H9 (cell line): ENCODE data around the gene KTN1. TPM values are rescaled to one million over a fixed set of nuclear protein-coding genes. Genes with fewer than 3 reads are reported as not detected.

Experiments
- DNase-seq: peaks from one replicate; pipeline ENCODE4 v3.0.0-alpha.2; 2017
- H2AFZ ChIP-seq: one replicate; pipeline ENCODE4 v1.6.1; 2013; ENCODE audit warnings: mild to moderate bottlenecking, low read length, control low read depth, moderate library complexity
- H2AK5ac ChIP-seq: 2 replicates; pipeline ENCODE4 v1.6.1; 2013; ENCODE audit warnings: low read length, control low read depth, mixed read lengths; ENCODE audit not compliant: insufficient read length
- H2BK120ac ChIP-seq: one replicate; pipeline ENCODE4 v1.6.1; 2013; ENCODE audit warnings: low read depth, mild to moderate bottlenecking, low read length, control low read depth, inconsistent platforms; ENCODE audit not compliant: poor library complexity, severe bottlenecking
- H2BK12ac ChIP-seq: 2 replicates; pipeline ENCODE4 v1.6.1; 2013; ENCODE audit warnings: low read length, control low read depth, mixed read lengths, low read depth; ENCODE audit not compliant: insufficient read length
- H2BK15ac ChIP-seq: 2 replicates; pipeline ENCODE4 v1.6.1; 2013; ENCODE audit warnings: low read depth, low read length, control low read depth
- H2BK20ac ChIP-seq: one replicate; pipeline ENCODE4 v1.6.1; 2013; ENCODE audit warnings: low read depth, mild to moderate bottlenecking, low read length, control low read depth, inconsistent platforms; ENCODE audit not compliant: poor library complexity, severe bottlenecking
- H2BK5ac ChIP-seq: 2 replicates; pipeline ENCODE4 v1.6.1; 2013; ENCODE audit warnings: low read length, control low read depth, mixed read lengths; ENCODE audit not compliant: insufficient read length
- H3K14ac ChIP-seq: 2 replicates; pipeline ENCODE4 v1.6.1; 2013; ENCODE audit warnings: low read length, control low read depth; ENCODE audit not compliant: insufficient read depth
- H3K18ac ChIP-seq: 2 replicates; pipeline ENCODE4 v1.6.1; 2013; ENCODE audit warnings: low read depth, mild to moderate bottlenecking, mixed read lengths, low read length, control low read depth; ENCODE audit not compliant: insufficient read length
- H3K23ac ChIP-seq: 2 replicates; pipeline ENCODE4 v1.6.1; 2013; ENCODE audit warnings: low read length, control low read depth, mixed read lengths, low read depth; ENCODE audit not compliant: insufficient read length
- H3K23me2 ChIP-seq: 2 replicates; pipeline ENCODE4 v1.6.1; 2013; ENCODE audit warnings: low read depth, mild to moderate bottlenecking, mixed read lengths, low read length, control low read depth; ENCODE audit not compliant: insufficient read length, poor library complexity, severe bottlenecking
- H3K27ac ChIP-seq: 2 replicates; pipeline ENCODE4 v1.5.1; 2013; ENCODE audit warnings: low read length, control low read depth, mixed read lengths, low read depth; ENCODE audit not compliant: insufficient read length
- H3K27me3 ChIP-seq: 2 replicates; pipeline ENCODE4 v1.6.1; 2013; ENCODE audit warnings: low read length, control low read depth, inconsistent platforms; ENCODE audit not compliant: insufficient read depth
- H3K4ac ChIP-seq: 2 replicates; pipeline ENCODE4 v1.6.1; 2013; ENCODE audit warnings: low read depth, mild to moderate bottlenecking, control low read depth, inconsistent platforms, low read length, moderate library complexity
- H3K4me1 ChIP-seq: 2 replicates; pipeline ENCODE4 v1.6.1; 2013; ENCODE audit warnings: low read length, control low read depth, inconsistent platforms; ENCODE audit not compliant: insufficient read depth
- H3K4me2 ChIP-seq: 2 replicates; pipeline ENCODE4 v1.6.1; 2013; ENCODE audit warnings: low read length, control low read depth, mixed read lengths; ENCODE audit not compliant: insufficient read length, insufficient read depth
- H3K56ac ChIP-seq: 2 replicates; pipeline ENCODE4 v1.6.1; 2013; ENCODE audit warnings: low read depth, mild to moderate bottlenecking, mixed read lengths, low read length, control low read depth; ENCODE audit not compliant: insufficient read length
- H3K79me1 ChIP-seq: 2 replicates; pipeline ENCODE4 v1.6.1; 2013; ENCODE audit warnings: low read depth, mild to moderate bottlenecking, moderate library complexity, low read length, control low read depth, inconsistent platforms; ENCODE audit not compliant: insufficient read depth, poor library complexity, severe bottlenecking
- H3K79me2 ChIP-seq: 2 replicates; pipeline ENCODE4 v1.6.1; 2013; ENCODE audit warnings: low read length, control low read depth, inconsistent platforms; ENCODE audit not compliant: insufficient read depth
- H3K9ac ChIP-seq: 2 replicates; pipeline ENCODE4 v1.6.1; 2013; ENCODE audit warnings: low read length, control low read depth, mixed read lengths; ENCODE audit not compliant: insufficient read length; ENCODE audit errors: extremely low read depth
- H3K9me3 ChIP-seq: one replicate; pipeline ENCODE4 v1.6.1; 2013; ENCODE audit warnings: low read depth, low read length, inconsistent platforms; ENCODE audit not compliant: control insufficient read depth
- H3T11ph ChIP-seq: one replicate; pipeline ENCODE4 v1.6.1; 2013; ENCODE audit warnings: mild to moderate bottlenecking, low read length, control low read depth, inconsistent platforms
- H4K20me1 ChIP-seq: one replicate; pipeline ENCODE4 v1.6.1; 2013; ENCODE audit not compliant: control insufficient read depth, insufficient read length, insufficient read depth
- H4K5ac ChIP-seq: 2 replicates; pipeline ENCODE4 v1.6.1; 2013; ENCODE audit warnings: low read depth, mild to moderate bottlenecking, mixed read lengths, low read length, control low read depth; ENCODE audit not compliant: insufficient read length
- H4K8ac ChIP-seq: replicated peaks from 2 replicates; pipeline ENCODE4 v1.6.1; 2013; ENCODE audit warnings: low read length, control low read depth, mixed read lengths, low read depth; ENCODE audit not compliant: insufficient read length
- H4K91ac ChIP-seq: 2 replicates; pipeline ENCODE4 v1.6.1; 2013; ENCODE audit warnings: low read depth, mild to moderate bottlenecking, moderate library complexity, mixed read lengths, low read length, control low read depth; ENCODE audit not compliant: insufficient read length
- H3K27ac Mint-ChIP-seq, 3 experiments: 2 replicates in 2 of 3; 3 replicates in 1 of 3; pipeline ENCODE4 v1.8.0; 2020 to 2021; ENCODE audit warnings: mixed read lengths in 3 of 3, mild to moderate bottlenecking in 1 of 3, moderate library complexity in 1 of 3
- H3K27me3 Mint-ChIP-seq: 2 replicates; pipeline ENCODE4 v1.8.0; 2021; ENCODE audit warnings: low read depth, mild to moderate bottlenecking, moderate library complexity, mixed read lengths
- H3K36me3 Mint-ChIP-seq, 3 experiments: 2 replicates in 2 of 3; 3 replicates in 1 of 3; pipeline ENCODE4 v1.8.0; 2020 to 2021; ENCODE audit warnings: low read depth in 3 of 3, mixed read lengths in 3 of 3; ENCODE audit not compliant: insufficient read depth in 1 of 3
- H3K4me1 Mint-ChIP-seq, 2 experiments: 2 replicates each; pipeline ENCODE4 v1.8.0; 2020; ENCODE audit warnings: mixed read lengths in 2 of 2
- H3K4me3 Mint-ChIP-seq, 2 experiments: 2 replicates in 1 of 2; 3 replicates in 1 of 2; pipeline ENCODE4 v1.8.0; 2020 to 2021; ENCODE audit warnings: mild to moderate bottlenecking in 2 of 2, mixed read lengths in 2 of 2, moderate library complexity in 1 of 2
- H3K9me3 Mint-ChIP-seq, 2 experiments: 2 replicates in 1 of 2; 3 replicates in 1 of 2; pipeline ENCODE4 v1.8.0; 2020; ENCODE audit warnings: mild to moderate bottlenecking in 2 of 2, mixed read lengths in 2 of 2, moderate library complexity in 1 of 2
- WGBS: extraction: QIAGEN DNeasy Blood & Tissue Kit; methylation state at CpG from one replicate; pipeline ENCODE4 v1.1.7; 2013; ENCODE audit warnings: missing lambda C conversion rate, low lambda C conversion rate, mixed read lengths; ENCODE audit not compliant: insufficient read length; ENCODE audit errors: extremely low coverage; 5-methylcytosine and 5-hydroxymethylcytosine counted together
- total RNA-seq: library from RNA; stranded (reverse); gene quantifications from 2 replicates; pipeline ENCODE4 v1.2.1, GENCODE V29; 2021
- TF ChIP-seq, protein P1 (sequence below): fragments of 200-600 bp; sonication (generic); conservative IDR thresholded peaks from 3 replicates; pipeline ENCODE4 v1.8.0; 2021; ENCODE audit warnings: antibody characterized with exemption, mild to moderate bottlenecking

Gene KTN1
- total RNA-seq, 1 experiment from 2014 or later, result 128 TPM

GRCh38 chr14:55581342-55581771 lies 1.4 kb downstream of the KTN1 start:
- Histone ChIP-seq H3K23me2 (peaks cover 8% of the 10 kb centered on the region), H2BK15ac (no peak overlapping the region), H3K9me3 (no peaks in the 10 kb centered on the region), H4K5ac (no peak overlapping the region), H3K14ac (peak overlapping the region; percentile 37; the same call in 1 of the 2 replicates), H3K79me1 (peaks cover 4% of the 10 kb centered on the region), H3K23ac (no peak overlapping the region), H4K20me1 (no peaks in the 10 kb centered on the region), H2BK5ac (no peak overlapping the region), H2AK5ac (no peak overlapping the region), H3K18ac (no peak overlapping the region), H3K27me3 (no peaks in the 10 kb centered on the region), H4K91ac (no peak overlapping the region), H4K8ac (no peak overlapping the region), H3K27ac (no peak overlapping the region), H2BK120ac (no peak overlapping the region), H3K79me2 (peaks cover 34% of the 10 kb centered on the region; the same call in 1 of the 2 replicates), H2AFZ (no peak overlapping the region), H2BK20ac (no peak overlapping the region), H3K4me2 (peak overlapping the region; percentile 96), H3K9ac (peak overlapping the region; percentile 72), H3K56ac (no peak overlapping the region), H3K4ac (no peak overlapping the region), H3T11ph (no peak overlapping the region), H2BK12ac (no peak overlapping the region), H3K4me1 (peaks cover 4% of the 10 kb centered on the region; the same call in 1 of the 2 replicates)
- Mint-ChIP-seq H3K4me3 (peak overlapping the region; percentile 85 to 89), H3K36me3 (peaks cover 1 to 4% (median 3%) of the 10 kb centered on the region in 3 experiments; a peak in 3 of 7 replicates), H3K4me1 (peaks cover 32 to 36% of the 10 kb centered on the region in 2 experiments), H3K27me3 (no peaks in the 10 kb centered on the region), H3K9me3 (no peaks in the 10 kb centered on the region), H3K27ac (peak overlapping the region; percentile 61 to 74 (median 63); a peak in 6 of 7 replicates)
- WGBS, result no CpG with 5 or more reads among the region's 6 CpGs
- DNase-seq, result no peak
- TF ChIP-seq, protein P1, sequence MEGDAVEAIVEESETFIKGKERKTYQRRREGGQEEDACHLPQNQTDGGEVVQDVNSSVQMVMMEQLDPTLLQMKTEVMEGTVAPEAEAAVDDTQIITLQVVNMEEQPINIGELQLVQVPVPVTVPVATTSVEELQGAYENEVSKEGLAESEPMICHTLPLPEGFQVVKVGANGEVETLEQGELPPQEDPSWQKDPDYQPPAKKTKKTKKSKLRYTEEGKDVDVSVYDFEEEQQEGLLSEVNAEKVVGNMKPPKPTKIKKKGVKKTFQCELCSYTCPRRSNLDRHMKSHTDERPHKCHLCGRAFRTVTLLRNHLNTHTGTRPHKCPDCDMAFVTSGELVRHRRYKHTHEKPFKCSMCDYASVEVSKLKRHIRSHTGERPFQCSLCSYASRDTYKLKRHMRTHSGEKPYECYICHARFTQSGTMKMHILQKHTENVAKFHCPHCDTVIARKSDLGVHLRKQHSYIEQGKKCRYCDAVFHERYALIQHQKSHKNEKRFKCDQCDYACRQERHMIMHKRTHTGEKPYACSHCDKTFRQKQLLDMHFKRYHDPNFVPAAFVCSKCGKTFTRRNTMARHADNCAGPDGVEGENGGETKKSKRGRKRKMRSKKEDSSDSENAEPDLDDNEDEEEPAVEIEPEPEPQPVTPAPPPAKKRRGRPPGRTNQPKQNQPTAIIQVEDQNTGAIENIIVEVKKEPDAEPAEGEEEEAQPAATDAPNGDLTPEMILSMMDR, result no peak
